ENCODE data around the gene NAA38.
"Not testable (repeated sequence)": the region's sequence is repeated elsewhere in the genome, so short reads cannot be mapped to it uniquely, and the experiment has no call there.

- TF ChIP-seq POLR2A, CTCF (IDR thresholded peaks at IDR 0.05): not testable (repeated sequence)
Measured at GRCh38 chr17:7864384-7864783, 7.0 kb upstream of the NAA38 start.

Data from right lobe of liver (tissue), 4 donors.